GM12891 (cell line): ENCODE results near the gene KDM7A.
"Not testable (repeated sequence)": the region's sequence is repeated elsewhere in the genome, so short reads cannot be mapped to it uniquely, and the experiment has no call there.

ENCODE experiments used
- DNase-seq: peaks from one replicate; pipeline ENCODE4 v3.0.0; 2011; ENCODE audit warnings: low spot score; ENCODE audit not compliant: insufficient read length
- FAIRE-seq: peaks from 2 replicates; lab custom pipeline; 2011; peaks lifted over from hg19 to GRCh38; lab: Jason Lieb, UNC
- PAX5 ChIP-seq: IDR thresholded peaks from 2 replicates; pipeline ENCODE4 v1.6.1; 2011; ENCODE audit warnings: low read length, moderate library complexity, mild to moderate bottlenecking; ENCODE audit not compliant: insufficient read depth, severe bottlenecking
- POLR2A ChIP-seq: IDR thresholded peaks from 2 replicates; pipeline ENCODE4 v1.6.1; 2011; ENCODE audit warnings: low read depth, low read length, control low read depth
- POLR2AphosphoS5 ChIP-seq: IDR thresholded peaks from 2 replicates; pipeline ENCODE4 v1.6.1; 2011; ENCODE audit warnings: low read depth, low read length, control low read depth
- POU2F2 ChIP-seq: IDR thresholded peaks from 2 replicates; pipeline ENCODE4 v1.6.1; 2011; ENCODE audit warnings: low read depth, mild to moderate bottlenecking, control low read depth, low read length, moderate library complexity
- SPI1 ChIP-seq: IDR thresholded peaks from 2 replicates; pipeline ENCODE4 v1.6.1; 2011; ENCODE audit warnings: low read depth, low read length, control low read depth
- TAF1 ChIP-seq: IDR thresholded peaks from 2 replicates; pipeline ENCODE4 v1.6.1; 2011; ENCODE audit warnings: low read depth, low read length, control low read depth

The KDM7A gene

DNA sequence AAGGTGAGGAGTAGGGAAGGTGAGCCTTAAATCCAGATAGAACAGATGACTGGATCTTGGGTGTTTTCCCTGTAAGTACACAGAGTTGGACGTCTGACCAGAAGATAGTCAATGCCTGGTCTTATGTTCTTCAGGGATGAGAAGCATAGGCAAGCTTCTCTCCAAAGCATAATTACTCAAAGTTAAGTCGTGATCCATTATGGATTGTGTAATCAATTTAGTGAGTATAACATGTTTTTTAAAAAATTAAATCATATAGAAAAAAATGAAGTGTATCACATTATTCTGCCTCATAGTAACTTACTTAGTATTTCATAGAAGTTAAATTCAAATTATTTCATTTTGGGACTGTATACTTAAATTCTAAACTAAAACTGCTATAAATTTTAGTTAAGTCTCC lies 39.7 kb downstream of the KDM7A start:
- DNase-seq = no peak
- no peak for TF ChIP-seq PAX5
- no peak for TF ChIP-seq POLR2A
- TF ChIP-seq TAF1 = no peak
- TF ChIP-seq POLR2AphosphoS5 = no peak
- no peak for TF ChIP-seq SPI1
- no peak for TF ChIP-seq POU2F2
- no peak for FAIRE-seq

DNA sequence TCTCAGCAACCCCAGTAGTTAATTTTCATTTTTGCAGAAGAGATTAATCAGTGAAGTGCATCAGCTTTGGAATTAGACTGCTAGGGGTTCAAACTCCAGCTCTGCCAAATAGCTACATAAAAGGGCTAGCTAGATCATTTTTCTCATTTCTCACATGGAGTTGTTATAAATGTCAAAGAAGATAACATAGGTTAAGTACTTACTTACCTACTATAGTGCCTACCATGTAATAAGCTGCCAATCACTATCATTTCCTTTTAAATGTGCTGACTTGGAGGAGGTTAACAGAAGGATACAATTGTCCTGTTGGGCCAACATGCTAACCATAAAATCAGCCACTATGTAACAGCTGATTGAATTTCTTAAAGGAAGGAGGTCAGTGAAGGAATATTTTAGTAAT lies 40.7 kb downstream of the KDM7A start:
- DNase-seq (no peak), FAIRE-seq (no peak)
- TF ChIP-seq TAF1 = no peak
- no peak for TF ChIP-seq PAX5
- no peak for TF ChIP-seq SPI1
- no peak for TF ChIP-seq POLR2AphosphoS5
- no peak for TF ChIP-seq POLR2A
- no peak for TF ChIP-seq POU2F2

DNA sequence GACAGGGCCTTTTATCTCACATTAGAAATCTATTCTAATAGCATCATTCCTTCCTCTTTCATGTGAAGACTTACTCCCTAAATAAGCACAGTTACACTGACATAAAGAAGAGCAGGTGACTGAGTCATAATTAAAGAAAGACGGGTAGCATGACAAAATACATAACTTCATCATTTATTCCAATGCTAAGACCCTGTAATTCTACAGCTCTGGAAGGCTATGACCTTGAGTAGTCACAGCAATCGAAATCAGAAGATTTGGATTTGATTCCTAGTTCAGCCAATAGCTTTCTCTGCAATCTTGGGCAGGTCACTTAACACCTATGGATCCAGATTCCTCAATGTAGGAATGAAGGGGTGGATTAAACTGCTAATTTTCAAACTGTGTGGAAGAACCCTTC lies 42.7 kb downstream of the KDM7A start:
- DNase-seq (no peak), FAIRE-seq (no peak)
- TF ChIP-seq POLR2A (no peak), PAX5 (no peak), TAF1 (no peak), SPI1 (no peak), POLR2AphosphoS5 (no peak), POU2F2 (no peak)

DNA sequence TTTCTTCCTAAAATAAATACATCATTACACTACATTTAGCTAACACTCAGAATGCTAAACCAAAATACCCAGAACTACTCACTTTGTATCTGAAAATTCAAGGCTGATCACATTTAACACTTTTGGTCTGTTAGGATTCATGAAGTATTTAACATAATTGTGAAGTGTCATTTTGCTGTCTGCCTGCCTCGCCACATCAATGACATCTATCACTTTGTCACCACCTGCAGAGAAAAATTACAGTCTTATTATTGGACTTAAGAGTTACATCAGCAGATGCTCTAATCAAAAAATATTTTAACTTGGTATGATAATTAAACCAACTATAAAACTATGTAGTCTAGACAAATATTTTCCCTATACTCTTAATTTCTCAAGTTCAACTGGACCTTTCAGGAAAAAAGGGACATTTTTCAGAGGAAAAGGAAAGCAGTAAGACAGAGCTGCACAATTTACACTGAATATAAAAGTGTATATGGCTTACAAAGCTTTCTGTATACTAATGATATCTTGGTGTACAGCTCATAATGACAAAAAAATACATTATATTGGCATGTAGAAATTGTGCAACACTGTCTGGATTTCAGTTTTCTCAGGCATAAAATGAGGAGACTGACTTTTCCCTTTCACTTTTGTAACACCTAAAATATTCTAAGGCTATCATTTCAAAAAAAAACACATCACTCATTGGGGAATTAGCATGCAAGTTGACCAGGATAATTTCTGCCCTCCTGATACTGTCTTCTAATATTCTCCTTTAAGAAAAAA lies 49.2 kb downstream of the KDM7A start:
- FAIRE-seq (no peak), DNase-seq (no peak)

GRCh38 chr7:140126435-140127034 lies 50.2 kb downstream of the KDM7A start:
- FAIRE-seq = no peak
- TF ChIP-seq POU2F2 (no peak), POLR2A (no peak), SPI1 (no peak), TAF1 (no peak), POLR2AphosphoS5 (no peak), PAX5 (no peak)
- no peak for DNase-seq

More for the DNA sequence above, 49.2 kb downstream of the KDM7A start:
- TF ChIP-seq SPI1 (no peak), POLR2A (no peak), TAF1 (no peak), POU2F2 (no peak), POLR2AphosphoS5 (no peak), PAX5 (no peak)

DNA sequence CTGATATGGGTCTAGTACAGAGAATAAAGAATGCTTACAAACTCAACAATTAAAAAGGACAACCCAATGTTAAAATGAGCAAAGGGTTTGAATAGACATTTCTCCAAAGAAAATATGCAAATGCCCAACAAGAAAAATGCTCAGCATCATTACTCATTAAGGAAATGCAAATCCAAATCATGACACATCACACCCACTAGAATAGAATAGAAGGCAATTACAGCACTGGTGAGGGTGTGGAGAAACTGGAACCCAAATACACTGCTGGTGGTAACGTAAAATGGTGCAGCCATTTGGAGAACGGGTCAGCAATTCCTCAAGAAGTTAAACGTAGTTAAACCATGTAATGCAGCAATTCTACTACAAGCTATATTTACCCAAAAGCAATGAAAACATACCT lies 53.8 kb downstream of the KDM7A start:
- TF ChIP-seq PAX5 = no peak
- no peak for TF ChIP-seq SPI1
- no peak for TF ChIP-seq TAF1
- no peak for TF ChIP-seq POU2F2
- TF ChIP-seq POLR2A = no peak
- no peak for TF ChIP-seq POLR2AphosphoS5
- DNase-seq (no peak), FAIRE-seq (no peak)

DNA sequence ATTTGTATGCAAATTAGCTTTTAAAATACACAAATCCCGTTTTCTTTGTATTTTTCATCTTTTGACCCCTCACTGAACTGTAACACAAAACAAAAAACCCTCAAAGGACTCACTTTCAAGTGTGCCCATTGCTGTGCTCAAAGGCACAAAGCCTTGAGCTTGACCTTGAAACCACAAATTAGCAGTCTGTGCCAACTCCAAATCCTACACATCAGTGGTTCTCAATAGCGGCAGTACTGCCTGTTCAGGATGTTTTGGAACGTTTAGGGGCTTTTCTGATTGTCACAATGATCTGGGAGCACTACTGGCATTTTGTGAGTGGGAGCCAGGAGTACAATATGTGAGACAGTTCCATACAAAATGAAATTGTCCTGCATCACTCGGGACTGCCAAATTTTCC lies 55.5 kb downstream of the KDM7A start:
- DNase-seq (no peak), FAIRE-seq (no peak)
- TF ChIP-seq POU2F2 (no peak), POLR2AphosphoS5 (no peak), TAF1 (no peak), PAX5 (no peak), POLR2A (no peak), SPI1 (no peak)

GRCh38 chr7:140114817-140115216 lies 62.0 kb downstream of the KDM7A start:
- not testable (repeated sequence) for DNase-seq, FAIRE-seq

GRCh38 chr7:140108777-140109176 lies 68.0 kb downstream of the KDM7A start:
- not testable (repeated sequence) for DNase-seq, FAIRE-seq

- DNase-seq = no peak
- no peak for FAIRE-seq
- TF ChIP-seq POLR2A (no peak), TAF1 (no peak), SPI1 (no peak), POLR2AphosphoS5 (no peak), PAX5 (no peak), POU2F2 (no peak)
Measured at GRCh38 chr7:140096459-140096858, 80.3 kb downstream of the KDM7A start.
